Fibroblast of the conjunctiva (primary cell): Measurements from ENCODE around the gene SLCO3A1.
A peak's percentile ranks its signal among the peaks of the same experiment; 100 is the strongest.
"Not testable (repeated sequence)": the region's sequence is repeated elsewhere in the genome, so short reads cannot be mapped to it uniquely, and the experiment has no call there.

Source experiments
- DNase-seq: peaks from one replicate; pipeline ENCODE4 v3.0.0-alpha.2; 2010; ENCODE audit warnings: low read depth

The SLCO3A1 gene

DNA sequence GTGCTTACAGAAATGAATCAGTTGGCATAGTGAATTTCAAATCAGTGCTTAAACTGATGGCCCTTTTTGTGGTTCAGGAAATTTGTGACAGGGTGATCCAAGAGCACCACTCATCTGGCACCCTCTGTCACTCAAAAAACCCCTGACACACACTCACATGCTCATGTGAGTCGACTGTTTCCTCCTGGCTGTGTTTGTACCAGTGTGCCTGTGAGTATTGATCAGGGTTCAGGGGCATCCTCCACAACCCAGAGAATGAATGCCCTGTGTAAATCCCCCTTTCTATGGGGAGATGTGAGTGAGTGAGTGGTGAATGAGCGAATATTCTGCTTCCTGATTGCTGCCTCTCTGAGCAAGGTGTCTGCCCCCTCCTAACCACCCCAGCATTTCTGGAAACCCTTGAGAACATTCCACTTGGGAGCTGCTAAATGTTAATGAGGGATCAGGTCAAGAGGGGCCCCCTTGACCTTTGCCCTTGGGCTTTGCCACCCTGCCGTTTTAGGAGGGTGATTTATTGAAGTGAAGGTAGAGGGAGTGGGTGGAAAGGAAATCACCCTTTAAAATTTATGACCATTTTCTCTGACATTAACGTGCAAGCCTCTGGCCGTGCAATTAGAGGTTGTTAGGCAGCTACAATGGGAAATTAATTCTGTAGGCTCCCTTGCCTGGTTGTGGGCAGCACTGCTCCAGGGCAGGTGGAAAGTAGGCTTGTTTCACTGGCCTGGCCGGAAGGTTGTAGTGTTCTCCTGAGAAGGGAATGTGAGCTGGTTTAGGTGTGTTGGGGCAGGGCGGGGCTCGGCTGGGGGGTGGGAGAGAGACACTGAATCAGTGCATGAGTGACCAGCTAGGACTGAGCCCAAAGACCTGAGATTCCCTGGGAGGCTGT lies 87.2 kb downstream of the SLCO3A1 start:
- no peak for DNase-seq

DNA sequence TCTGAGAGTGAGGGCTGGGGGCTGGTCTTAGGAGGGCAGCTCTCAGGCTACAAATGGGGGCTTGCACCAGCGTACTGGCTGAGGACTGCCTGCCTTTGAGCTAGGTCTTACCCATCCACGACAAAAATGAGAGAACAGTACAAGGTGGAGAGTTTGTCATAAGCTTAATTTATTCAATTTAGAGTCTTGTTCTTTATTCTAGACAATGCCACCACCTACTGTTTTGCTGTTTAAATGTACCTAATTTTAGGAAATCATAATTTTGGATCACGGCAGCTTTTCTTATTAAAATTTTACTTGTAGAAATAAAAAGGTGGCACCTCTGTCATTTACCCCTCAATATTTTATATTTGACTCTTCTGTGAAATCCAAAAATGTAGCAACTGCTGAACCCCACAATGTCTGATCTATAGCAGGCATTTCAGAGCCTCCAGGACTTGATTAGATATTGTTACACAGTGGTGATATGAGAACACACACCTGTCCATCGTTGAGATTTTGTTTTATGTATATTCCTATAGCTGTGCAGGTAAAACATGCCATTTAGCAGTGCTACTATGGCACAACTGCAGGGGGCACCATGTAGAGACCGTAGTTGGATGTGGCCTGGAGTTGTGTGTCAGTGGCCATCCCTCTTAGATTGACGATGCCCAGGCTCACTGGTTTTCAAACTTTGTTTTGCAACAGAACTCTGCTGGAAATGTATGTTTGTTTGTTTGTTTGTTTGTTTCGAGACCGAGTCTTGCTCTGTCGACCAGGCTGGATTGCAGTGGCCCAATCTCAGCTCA lies 88.6 kb downstream of the SLCO3A1 start:
- no peak for DNase-seq

- peak; percentile 93 for DNase-seq
These were observed 89.3 kb downstream of the SLCO3A1 start for GRCh38 chr15:91942720-91943394.

- DNase-seq: no peak
These were observed 90.8 kb downstream of the SLCO3A1 start for GRCh38 chr15:91944331-91944730.

GRCh38 chr15:91945385-91945784 lies 91.9 kb downstream of the SLCO3A1 start:
- DNase-seq: no peak

- no peak for DNase-seq
These were observed 92.6 kb downstream of the SLCO3A1 start for GRCh38 chr15:91946075-91946474.

DNA sequence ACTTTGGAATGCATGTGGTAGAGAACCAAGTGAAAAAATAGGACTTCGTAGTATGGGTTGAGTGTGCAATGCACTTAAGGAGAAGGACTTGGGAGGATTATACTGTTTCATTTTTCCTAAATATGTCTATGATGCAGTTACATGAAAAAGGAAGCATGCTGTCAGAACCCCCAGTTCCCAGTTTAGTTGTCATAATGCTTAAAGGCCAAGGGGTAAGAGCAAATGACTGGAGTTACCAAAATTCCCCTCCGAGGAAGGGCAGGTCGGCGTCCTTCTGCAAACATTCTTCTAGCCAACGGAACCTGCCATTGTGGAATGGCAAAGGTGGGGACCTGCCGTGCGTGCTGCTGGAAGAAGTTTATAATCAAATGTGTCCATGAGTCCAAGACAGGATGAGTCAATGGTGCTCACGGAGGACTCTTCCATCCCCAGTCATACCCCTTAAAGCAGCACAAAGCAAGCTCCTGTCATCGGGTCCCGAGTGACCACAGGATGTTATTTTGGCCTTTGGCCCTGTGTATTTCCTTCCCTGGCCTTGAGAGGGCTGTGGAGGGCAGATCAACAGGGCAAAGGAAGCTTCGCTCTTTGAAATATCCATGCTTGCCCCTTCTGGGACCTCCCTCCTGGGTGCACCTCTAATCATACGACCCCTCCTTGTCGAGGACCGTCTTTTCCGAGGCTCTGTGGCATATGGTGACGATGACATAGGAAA lies 93.2 kb downstream of the SLCO3A1 start:
- DNase-seq: no peak

DNA sequence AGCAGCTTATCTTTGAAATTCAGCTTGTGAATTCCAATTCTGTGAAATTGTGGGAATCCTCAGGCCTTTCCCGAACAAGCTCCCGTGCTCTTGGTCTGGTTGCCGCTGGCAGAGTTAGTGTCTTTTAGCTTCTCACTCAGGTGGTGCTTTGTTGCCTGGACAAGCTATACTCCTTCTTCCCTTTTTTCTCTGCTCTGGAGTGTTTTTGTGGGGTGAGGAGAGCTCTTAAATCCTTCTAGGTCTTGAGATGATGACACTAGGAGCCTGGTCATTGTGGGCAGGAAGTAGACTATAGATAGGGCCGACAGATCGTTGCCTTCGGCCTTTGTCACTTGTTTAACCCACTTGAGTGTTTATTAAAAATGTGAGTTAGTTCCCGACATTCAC lies 93.8 kb downstream of the SLCO3A1 start:
- DNase-seq: no peak

DNA sequence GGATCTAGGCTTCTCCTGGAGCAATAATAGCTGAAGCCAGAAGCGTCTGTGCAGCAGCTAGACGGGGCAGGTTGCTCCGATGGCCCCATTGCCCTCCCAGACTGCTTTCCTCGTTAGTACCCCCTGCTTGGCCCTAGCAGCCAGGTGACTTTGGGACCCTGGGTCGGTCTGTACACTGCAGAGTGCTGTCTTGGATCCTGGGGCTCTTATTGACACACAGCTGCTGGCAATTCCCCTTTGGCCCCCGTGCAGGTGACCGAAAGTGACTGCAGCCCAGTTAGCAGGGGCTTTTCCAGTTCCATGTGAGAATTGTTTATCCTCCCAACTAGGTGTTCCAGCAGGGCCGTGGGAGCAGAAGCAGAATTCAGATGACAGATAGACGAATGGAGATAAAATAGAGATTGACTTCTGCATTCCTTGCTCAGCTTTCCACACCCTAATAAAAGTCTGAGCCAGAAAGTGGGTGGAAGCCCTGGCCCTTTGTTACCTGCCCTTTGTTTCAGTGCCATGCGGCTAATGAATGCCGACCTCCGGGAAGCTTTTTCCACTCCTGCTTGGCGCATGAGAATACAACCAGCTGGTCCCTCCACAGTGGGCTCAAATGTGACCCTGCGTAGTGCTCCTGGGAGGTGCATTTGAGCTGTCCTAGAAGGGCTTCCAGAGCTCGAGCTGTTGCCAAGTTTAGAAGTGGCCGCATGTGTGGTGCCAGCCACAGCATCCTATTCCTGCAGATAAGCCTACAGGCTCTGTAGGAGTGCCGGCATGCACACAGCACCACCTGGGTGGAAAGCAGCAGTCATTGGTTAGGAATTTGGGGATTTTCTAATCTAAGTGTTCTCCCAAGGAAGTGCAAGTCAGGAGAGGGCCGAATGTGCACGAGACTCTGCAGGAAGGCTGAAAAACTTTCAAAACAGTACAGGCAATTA lies 94.4 kb downstream of the SLCO3A1 start:
- DNase-seq: no peak

GRCh38 chr15:91949361-91949760 lies 95.9 kb downstream of the SLCO3A1 start:
- no peak for DNase-seq

DNA sequence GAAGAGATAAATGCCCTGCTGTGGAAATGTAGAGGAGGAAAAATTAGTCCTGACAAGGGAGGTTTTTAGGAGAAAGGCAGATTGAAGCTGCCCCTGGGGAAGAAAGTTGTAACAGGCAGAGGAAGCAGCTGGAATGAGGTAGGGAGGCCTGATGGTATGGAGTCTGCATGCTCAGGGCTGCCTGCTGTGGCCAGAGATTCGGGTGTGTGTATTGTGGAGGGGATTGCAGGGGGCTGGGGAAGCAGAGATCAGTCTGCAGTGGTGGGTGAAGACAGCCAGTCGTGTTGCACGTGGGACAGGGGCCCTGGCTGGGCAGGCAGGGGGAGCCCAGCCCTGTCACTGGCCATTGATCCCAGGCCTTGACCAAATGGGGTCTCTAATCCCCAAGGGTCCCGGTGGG lies 96.5 kb downstream of the SLCO3A1 start:
- DNase-seq: no peak

- no peak for DNase-seq
These were observed 97.3 kb downstream of the SLCO3A1 start for GRCh38 chr15:91950631-91951329.

DNA sequence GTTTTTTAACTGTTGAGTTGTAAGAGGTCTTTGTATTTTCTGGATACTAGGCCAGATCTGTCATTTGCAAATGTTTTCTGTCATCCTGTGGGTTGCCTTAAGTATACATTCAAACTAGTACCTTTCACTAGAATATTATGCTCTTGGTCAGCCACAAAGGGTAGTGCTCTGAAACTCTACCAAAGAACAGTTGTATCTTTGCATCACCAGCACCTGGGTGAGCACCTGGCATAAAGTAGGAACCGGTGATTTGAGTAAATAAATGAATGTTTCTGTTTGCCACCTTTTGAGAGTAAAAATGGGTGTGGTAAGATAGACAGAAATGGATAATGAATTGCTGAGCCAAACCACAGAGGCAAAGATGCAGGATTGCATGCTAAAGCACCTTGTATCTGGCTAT lies 98.7 kb downstream of the SLCO3A1 start:
- DNase-seq: no peak

DNA sequence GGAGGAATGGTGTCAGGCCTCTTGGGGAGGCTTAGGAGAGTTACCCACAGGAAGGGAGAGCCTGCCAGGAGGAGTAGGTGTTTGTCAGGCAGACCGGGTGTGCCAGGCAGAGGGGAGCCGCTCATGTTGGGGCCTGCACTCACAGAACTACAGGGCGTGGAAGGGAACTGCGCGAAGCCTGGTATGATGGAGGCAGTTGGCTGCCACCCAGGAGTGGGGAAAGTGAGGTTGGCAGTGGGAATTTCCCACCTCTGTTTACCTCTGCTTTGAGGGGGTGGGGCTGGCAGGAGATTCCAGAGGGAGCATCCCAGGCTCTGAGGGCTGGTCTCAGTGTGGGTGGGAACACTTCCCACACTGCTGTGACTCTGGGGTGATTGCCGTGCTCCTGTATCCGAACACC lies 99.9 kb downstream of the SLCO3A1 start:
- no peak for DNase-seq

- no peak for DNase-seq
These were observed 100.8 kb downstream of the SLCO3A1 start for GRCh38 chr15:91954292-91954691.

- DNase-seq: peak; percentile 39
These were observed 102.7 kb downstream of the SLCO3A1 start for GRCh38 chr15:91956026-91956723.

DNA sequence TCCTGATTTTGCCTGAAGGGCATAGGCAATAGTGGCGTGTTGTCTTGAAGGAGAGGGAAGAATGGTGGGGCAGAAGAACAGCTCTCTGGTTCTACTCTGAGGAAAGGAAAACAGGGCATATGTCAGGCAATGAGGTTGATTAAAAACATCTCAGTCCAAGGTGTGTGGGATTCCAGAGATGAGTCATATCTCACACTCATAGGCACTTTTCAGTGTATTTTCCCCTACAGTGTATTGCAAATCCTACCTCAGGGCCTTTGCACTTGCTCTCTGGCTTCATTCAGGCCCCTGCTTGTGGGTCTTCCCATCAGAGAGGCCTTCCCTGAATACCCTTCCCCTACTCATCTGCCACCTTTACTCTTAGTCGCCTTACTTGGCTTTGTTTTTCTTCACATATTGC lies 107.8 kb downstream of the SLCO3A1 start:
- DNase-seq: no peak

DNA sequence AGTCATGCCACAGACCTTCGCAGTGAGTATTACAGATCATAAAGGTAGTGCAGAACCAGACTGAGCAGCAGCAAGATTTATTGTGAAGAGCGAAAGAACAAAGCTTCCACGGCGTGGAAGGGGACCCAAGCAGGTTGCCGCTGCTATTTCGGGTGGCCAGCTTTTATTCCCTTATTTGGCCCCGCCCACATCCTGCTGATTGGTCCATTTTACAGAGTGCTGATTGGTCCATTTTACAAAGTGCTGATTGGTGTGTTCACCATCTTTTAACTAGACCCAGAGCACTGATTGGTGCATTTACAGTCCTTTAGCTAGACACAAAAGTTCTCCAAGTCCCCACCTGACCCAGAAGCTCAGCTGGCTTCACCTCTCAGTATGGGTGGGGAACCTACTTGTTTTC lies 110.2 kb downstream of the SLCO3A1 start:
- DNase-seq: not testable (repeated sequence)

DNA sequence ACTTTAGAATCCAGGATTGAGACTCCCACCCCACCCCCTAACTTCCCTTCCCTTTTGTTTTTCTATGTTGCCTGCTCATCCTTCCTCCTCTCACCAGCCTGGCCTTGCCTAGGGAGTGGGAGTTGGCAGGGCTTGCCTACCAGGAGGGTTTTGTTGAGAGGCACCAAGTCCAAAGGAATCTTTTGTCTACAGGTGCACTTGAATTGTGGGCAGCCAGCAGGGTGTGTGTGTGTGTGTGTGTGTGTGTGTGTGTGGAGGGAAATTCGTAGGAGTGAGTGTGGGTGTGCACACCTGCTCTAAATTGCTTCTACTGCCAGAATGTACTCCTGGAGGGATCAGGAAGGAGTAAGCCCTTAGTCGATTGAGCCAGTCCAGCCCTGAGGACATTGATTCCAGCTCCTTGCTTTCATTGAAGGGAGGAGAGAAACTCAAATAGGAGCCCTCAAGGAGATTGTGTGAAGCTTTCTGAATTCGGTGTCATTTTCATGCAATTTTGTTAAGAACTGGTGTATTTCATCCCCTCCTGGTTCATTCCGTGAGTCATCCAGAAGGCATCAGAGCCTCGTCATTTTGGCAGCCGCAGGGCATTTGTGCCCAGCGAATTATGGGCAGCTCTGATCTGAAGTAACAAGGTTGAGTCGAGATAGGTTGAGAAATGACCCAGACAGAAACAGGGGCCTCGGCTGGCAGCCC lies 112.1 kb downstream of the SLCO3A1 start:
- no peak for DNase-seq
